Measurements from ENCODE around the gene HERC2. TPM values are rescaled to one million over a fixed set of nuclear protein-coding genes. Genes with fewer than 3 reads are reported as not detected.

The HERC2 gene
- total and polyA plus RNA-seq, 2 donors from 2014 or later = 17.9 to 58.4 TPM

DNA sequence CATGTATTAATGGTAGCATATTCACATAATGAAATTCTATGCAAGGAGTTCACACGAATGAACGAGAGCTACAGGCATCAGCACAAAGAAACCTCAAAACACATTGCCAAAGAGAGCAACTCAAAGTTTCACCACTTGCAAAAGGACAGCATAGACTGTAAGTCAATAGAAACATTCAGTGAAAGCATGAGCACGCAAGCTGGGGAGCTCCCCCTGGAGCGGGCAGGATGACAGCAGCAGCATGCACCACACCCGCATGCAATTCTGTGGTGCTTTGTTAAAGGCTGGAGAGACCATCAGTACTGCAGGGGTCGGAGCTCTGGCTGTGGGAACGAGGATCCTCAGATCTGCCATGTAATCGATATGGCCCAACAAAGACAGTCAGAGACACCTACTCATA, 241.6 kb downstream of the HERC2 start:
- intact Hi-C loops (cut with DNase I) = no loop called here
- Histone ChIP-seq H3K4me3 (ENCODE audit: low read length in 3 of 3) (no peak overlapping the region), H3K4me1 (ENCODE audit: control insufficient read depth in 2 of 3, insufficient read depth in 2 of 3, low read depth in 1 of 3, low read length in 3 of 3) (peaks cover 0 to 5% (median 0%) of the 10 kb centered on the region in 3 donors), H3K9ac (ENCODE audit: low read length in 3 of 3) (no peak overlapping the region), H3K36me3 (ENCODE audit: control insufficient read depth in 2 of 3, insufficient read depth in 3 of 3, low read length in 3 of 3) (no peaks in the 10 kb centered on the region), H3K27ac (ENCODE audit: low read depth in 2 of 2, low read length in 2 of 2) (no peak overlapping the region), H3K27me3 (ENCODE audit: control insufficient read depth, insufficient read depth, low read length) (no peaks in the 10 kb centered on the region), H3K9me3 (ENCODE audit: control insufficient read depth in 2 of 3, insufficient read depth in 1 of 3, low read length in 3 of 3) (peaks cover 0 to 5% (median 0%) of the 10 kb centered on the region in 3 donors)
- TF ChIP-seq, protein P1, sequence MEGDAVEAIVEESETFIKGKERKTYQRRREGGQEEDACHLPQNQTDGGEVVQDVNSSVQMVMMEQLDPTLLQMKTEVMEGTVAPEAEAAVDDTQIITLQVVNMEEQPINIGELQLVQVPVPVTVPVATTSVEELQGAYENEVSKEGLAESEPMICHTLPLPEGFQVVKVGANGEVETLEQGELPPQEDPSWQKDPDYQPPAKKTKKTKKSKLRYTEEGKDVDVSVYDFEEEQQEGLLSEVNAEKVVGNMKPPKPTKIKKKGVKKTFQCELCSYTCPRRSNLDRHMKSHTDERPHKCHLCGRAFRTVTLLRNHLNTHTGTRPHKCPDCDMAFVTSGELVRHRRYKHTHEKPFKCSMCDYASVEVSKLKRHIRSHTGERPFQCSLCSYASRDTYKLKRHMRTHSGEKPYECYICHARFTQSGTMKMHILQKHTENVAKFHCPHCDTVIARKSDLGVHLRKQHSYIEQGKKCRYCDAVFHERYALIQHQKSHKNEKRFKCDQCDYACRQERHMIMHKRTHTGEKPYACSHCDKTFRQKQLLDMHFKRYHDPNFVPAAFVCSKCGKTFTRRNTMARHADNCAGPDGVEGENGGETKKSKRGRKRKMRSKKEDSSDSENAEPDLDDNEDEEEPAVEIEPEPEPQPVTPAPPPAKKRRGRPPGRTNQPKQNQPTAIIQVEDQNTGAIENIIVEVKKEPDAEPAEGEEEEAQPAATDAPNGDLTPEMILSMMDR (IDR thresholded peaks at IDR 0.05; ENCODE audit: borderline replicate concordance, extremely low read depth, insufficient read depth) = no peak
- FAIRE-seq = no peak
- no peak for DNase-seq

DNA sequence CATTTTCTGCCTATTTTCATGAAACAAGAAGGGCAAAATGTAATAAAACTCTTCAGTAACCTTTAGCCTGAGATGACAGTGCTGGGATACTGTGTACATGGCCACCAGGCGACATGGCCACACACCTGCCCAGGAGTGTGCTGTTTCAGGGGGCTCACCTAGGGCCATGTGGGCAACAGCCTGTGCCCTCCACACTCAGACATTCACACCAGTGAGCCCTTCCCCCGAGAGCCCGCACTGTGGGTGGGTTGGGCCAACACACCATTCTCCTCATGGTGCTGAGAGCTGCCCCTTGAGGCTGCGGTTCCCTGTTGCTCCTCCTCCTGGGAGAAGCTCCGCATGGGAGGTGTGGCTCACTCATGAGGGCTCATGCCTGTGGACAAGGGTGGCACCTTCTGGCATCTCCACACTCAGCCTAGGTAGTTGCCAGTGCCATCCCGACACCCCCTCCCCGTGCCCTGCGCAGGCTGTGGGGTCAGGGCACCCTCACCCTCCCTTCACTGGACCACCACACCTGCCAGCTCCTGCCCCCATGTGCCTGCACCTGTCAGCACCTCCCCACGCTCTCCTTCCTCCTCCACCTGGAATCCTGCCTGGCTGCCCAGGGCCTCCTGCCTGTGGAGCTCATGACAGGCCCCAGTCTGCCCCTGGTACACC, 242.5 kb downstream of the HERC2 start:
- H3K9me3 ChIP-seq (ENCODE audit: control insufficient read depth in 2 of 3, insufficient read depth in 1 of 3, low read length in 3 of 3) = peaks cover 0 to 2% (median 0%) of the 10 kb centered on the region in 3 donors
- no peak overlapping the region for H3K4me3 ChIP-seq (ENCODE audit: low read length in 3 of 3)
- no peak for FAIRE-seq
- H3K27ac ChIP-seq (ENCODE audit: low read depth in 2 of 2, low read length in 2 of 2) = no peak overlapping the region
- DNase-seq = peak in 1 of 5 donors; percentile 56
- H3K27me3 ChIP-seq (ENCODE audit: control insufficient read depth, insufficient read depth, low read length) = no peaks in the 10 kb centered on the region
- intact Hi-C loops (cut with DNase I) = no loop called here
- no peaks in the 10 kb centered on the region for H3K36me3 ChIP-seq (ENCODE audit: control insufficient read depth in 2 of 3, insufficient read depth in 3 of 3, low read length in 3 of 3)
- TF ChIP-seq, protein P1 (IDR thresholded peaks at IDR 0.05; ENCODE audit: borderline replicate concordance, extremely low read depth, insufficient read depth) = no peak
- H3K9ac ChIP-seq (ENCODE audit: low read length in 3 of 3) = no peak overlapping the region
- peaks cover 0 to 5% (median 0%) of the 10 kb centered on the region in 3 donors for H3K4me1 ChIP-seq (ENCODE audit: control insufficient read depth in 2 of 3, insufficient read depth in 2 of 3, low read depth in 1 of 3, low read length in 3 of 3)

DNA sequence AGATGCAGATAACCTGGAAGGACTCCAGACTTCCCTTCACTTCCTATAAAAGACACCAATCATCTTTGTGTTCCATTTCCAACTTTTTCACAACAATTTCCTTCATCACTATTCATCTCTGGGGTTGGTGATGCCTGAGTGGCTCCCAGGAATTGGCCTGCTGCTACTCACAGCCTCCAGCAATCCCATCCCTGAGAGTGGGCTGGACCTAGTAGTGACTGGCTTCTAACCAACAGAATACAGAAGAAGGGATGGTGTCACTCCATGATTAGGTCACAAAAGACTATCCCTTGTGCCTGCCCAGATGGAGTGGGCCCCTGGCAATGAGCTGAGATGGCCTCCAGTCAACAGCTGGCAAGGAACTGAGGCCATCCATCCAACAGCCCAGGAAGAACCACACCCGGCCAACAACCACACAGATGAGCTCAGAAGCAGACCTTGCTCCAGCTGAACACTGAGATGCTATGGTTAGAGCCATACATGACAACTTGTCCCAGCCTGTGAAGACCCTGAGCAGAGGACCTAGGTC, 243.7 kb downstream of the HERC2 start:
- intact Hi-C loops (cut with DNase I) = no loop called here
- peak in 1 of 5 donors; percentile 56 for DNase-seq

More for the DNA sequence above, 243.7 kb downstream of the HERC2 start:
- no peak for FAIRE-seq
- TF ChIP-seq, protein P1 (IDR thresholded peaks at IDR 0.05; ENCODE audit: borderline replicate concordance, extremely low read depth, insufficient read depth) = no peak
- Histone ChIP-seq H3K4me3 (ENCODE audit: low read length in 3 of 3) (no peak overlapping the region), H3K9me3 (ENCODE audit: control insufficient read depth in 2 of 3, insufficient read depth in 1 of 3, low read length in 3 of 3) (no peaks in the 10 kb centered on the region), H3K27me3 (ENCODE audit: control insufficient read depth, insufficient read depth, low read length) (no peaks in the 10 kb centered on the region), H3K36me3 (ENCODE audit: control insufficient read depth in 2 of 3, insufficient read depth in 3 of 3, low read length in 3 of 3) (no peaks in the 10 kb centered on the region), H3K9ac (ENCODE audit: low read length in 3 of 3) (no peak overlapping the region), H3K27ac (ENCODE audit: low read depth in 2 of 2, low read length in 2 of 2) (no peak overlapping the region), H3K4me1 (ENCODE audit: control insufficient read depth in 2 of 3, insufficient read depth in 2 of 3, low read depth in 1 of 3, low read length in 3 of 3) (peaks cover 0 to 5% (median 0%) of the 10 kb centered on the region in 3 donors)

All from kidney (tissue), 14 donors.